Activated CD4-positive, alpha-beta T cell treated with anti-CD3 and anti-CD28 coated beads for 4 hours (primary cell): ENCODE results near the gene TAF5.
"Not testable (repeated sequence)": the region's sequence is repeated elsewhere in the genome, so short reads cannot be mapped to it uniquely, and the experiment has no call there.

Source experiments
- DNase-seq, 2 donors: peaks; one replicate each; pipeline ENCODE4 v3.0.0-alpha.2; 2020

The TAF5 gene

DNA sequence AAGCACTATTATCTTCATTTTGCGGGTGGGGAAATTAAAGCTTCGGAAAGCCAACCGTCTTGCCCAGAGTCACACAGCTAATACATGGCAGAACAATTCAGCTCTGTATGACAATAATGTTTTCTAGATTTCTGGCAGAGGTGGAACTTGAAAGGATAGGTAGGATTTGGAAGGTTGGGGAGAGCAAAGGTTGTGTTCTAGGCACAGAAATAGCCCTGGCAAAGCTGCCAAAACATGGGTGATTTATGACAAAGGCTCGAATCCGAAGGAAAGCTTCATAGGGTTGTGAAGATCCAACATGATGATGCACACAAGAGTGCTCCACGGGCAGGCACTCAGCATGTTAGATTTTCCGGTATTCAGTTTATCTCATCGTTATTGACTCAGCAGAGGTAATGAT, 47.8 kb downstream of the TAF5 start:
- DNase-seq: no peak

DNA sequence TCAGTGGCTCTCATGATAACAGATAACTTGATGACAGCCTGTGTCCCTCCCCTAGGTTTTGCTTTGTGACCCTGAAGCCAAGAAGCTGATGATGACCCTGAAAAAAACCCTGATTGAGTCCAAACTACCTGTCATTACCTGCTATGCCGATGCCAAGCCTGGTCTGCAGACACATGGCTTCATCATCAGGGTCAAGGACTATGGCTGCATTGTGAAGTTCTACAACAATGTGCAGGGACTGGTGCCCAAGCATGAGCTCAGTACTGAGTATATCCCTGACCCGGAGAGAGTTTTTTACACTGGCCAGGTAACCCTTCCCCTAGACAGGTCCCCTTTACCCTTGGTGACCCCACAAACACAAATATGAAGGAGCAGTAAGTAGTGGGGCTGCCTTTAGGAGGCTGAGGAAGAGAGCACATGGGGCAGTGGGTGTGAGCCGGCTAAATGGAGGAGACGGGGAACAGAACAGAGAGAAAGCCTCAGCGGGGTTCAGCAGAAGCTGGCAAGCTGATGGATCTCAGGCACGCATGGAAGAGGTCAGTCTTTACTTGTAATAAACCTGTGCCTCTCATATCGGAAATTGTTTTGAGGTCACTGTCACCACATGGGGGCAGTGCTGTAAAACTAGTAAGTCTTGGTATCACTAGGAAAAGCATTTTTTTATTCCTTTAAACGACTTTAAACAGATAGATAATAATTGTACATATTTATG, 48.8 kb downstream of the TAF5 start:
- DNase-seq: peak; percentile 38 to 65

DNA sequence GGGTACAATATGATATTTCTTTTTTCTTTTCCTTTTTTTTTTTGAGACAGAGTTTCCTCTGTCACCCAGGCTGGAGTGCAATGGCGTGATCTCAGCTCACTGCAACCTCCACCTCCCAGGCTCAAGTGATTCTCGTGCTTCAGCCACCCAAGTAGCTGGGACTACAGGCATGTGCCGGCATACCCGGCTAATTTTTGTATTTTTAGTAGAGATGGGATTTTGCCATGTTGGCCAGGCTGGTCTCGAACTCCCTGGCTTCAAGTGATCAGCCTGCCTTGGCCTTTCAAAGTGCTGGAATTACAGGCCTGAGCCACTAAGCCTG, 49.3 kb downstream of the TAF5 start:
- not testable (repeated sequence) for DNase-seq

DNA sequence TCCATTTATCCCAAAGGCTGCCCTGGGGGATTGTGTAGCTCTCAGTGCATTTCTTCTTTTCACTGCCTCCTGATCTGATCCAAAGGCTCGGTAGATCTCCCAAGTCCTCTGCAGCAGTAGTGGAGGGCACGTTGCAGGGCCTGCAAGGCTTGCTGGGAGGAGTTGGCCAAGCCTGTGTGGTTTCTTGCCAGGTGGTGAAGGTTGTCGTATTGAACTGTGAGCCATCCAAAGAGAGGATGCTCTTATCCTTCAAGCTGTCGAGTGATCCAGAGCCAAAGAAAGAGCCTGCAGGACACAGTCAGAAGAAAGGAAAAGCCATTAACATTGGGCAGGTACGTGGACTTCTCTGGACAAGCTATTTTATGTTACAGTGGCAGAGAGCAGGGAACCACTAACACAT, 49.8 kb downstream of the TAF5 start:
- no peak for DNase-seq

DNA sequence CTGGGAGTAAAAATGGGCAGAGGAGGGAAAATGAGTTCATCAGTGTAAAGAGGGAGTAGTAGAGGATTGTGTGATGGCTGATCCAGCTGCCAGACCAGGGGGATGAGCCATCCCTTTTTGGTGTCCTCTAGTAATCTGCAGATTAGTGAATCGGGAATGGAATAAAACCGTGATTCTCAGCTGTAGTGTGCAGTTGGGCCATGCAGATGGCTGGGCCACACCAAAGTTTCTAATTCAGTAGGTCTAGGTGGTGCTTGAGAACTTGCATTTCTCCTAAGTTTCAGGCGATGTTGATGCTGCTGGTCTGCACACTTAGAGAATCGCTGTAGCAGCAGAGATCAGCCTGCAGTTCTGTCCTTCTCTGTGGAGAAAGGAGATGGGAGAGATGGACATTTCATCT, 51.3 kb downstream of the TAF5 start:
- DNase-seq: no peak

DNA sequence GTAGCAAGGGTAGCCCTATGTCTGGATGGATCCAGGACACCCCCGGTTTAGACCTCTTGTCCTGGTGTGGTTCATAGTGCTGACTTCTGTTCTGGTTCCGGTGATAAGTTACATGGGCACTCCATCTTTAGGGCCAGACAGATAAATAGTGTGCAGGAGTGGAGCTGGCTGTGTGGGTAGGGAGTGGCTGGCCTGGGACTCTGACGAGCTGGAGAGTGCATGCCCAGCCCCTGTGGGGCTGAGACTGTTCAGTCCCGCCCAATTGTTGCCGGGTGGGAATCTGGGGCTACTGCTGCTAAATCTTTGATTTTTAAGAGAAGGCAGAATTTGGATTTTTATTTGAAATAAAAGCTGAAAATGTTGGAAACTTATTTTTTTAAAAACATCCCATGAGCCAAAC, 56.0 kb downstream of the TAF5 start:
- no peak for DNase-seq

DNA sequence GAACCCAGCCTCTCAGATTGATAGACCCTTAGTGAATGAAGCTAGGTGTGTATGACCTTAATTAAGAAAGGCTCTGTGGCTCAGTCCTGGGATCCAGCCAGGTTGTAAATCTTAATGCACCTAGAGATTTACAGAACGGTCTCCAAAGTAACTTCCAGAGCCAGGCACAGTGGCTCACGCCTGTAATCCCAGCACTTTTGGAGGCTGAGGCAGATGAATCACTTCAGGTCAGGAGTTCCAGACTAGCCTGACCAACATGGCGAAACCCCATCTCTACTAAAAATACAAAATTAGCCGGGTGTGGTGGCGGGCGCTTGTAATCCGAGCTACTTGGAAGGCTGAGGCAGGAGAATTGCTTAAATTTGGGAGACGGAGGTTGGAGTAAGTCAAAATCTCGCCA, 60.1 kb downstream of the TAF5 start:
- no peak for DNase-seq

DNA sequence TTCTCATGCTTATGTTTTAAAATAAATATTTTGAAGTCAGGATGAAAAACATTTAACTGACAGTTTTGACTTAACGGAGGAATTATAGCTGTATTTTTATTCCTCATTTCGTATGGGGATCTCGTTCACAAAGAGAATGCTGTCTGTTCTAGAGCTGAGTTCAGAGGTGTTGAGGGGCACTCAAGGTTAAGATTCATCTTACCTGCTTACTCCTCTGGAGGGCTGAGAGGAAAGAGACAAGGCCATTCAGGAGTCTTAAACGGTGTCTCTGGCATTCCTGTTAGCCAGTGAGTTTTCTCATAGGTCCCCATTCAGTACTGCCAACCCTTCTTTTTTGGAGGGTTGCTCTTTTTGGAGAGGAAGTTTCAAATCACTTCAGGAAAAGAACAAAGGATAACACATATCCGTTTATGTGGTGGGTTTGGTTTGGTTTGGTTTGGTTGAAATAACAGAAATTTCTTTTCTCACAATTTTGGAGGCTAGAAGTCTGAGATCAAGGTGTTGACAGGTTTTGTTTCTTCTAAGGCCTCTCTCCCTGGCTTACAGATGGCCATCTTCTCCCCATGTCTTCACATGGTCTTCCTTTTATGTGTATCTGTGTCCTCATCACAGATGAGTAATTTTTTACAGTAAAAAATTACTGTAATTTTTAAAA, 61.3 kb downstream of the TAF5 start:
- DNase-seq: no peak

DNA sequence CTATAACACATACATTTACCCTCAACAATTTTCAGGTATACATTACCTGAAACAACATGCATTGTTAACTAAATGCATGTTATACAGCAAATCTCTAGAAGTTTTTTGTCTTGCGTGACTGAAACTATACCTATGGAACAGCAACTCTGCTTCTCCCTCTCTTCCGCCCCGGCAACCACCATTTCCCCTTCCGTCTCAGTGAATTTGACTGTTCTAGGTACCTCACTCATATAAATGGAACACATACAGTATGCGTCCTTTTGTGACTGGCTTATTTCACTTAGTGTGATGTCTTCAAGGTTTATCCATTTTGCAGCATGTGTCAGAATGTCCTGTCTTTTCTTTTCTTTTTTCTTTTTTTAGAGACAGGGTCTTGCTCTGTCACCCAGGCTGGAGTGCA, 61.9 kb downstream of the TAF5 start:
- no peak for DNase-seq

DNA sequence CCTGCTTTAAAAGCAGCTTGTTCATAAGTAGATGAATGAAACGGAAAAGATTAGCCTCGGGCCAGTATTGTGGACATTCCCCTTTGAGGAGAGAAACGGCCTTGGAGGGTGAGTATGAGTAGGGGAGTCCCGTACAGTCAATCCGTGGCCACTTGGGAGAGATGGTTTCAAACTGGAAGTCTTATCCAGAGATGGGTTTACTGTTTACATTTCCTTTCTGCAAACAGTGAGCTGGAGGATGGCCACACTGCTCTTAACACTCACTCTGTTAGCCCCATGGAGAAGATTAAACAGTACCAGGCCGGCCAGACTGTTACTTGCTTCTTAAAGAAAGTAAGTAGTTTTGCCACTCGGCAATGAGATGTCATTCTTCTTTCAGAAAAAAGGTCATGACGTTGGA, 64.1 kb downstream of the TAF5 start:
- no peak for DNase-seq

DNA sequence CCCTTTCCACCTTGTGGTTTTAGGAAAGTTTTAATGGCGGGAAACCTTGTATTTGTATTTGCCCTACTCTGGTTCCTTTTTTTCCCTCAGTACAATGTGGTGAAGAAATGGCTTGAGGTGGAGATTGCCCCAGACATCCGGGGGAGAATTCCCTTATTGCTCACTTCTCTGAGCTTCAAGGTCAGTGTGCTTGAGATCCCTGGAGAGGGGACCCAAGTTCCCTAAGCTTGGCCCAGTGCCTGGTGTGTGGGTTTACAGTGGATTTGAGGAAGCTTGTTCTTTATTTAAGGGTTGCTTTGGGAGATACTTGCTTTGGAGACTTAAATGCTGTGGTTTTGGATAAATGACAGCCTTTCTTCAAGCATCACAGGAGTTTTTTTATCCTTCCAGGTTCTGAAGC, 66.1 kb downstream of the TAF5 start:
- no peak for DNase-seq
